GM10266 (cell line): ENCODE measurements around the gene WSCD2.
"Not testable (repeated sequence)": the region's sequence is repeated elsewhere in the genome, so short reads cannot be mapped to it uniquely, and the experiment has no call there.

Experiments
- DNase-seq: peaks from one replicate; pipeline ENCODE4 v3.0.0; 2012; ENCODE audit errors: extremely low spot score
- TF ChIP-seq, protein P1 (sequence below): IDR thresholded peaks from 2 replicates; pipeline ENCODE4 v1.5.1; 2012; ENCODE audit warnings: mild to moderate bottlenecking, low read depth; ENCODE audit not compliant: control insufficient read depth, insufficient read depth; ENCODE audit errors: missing control alignments

The WSCD2 gene

DNA sequence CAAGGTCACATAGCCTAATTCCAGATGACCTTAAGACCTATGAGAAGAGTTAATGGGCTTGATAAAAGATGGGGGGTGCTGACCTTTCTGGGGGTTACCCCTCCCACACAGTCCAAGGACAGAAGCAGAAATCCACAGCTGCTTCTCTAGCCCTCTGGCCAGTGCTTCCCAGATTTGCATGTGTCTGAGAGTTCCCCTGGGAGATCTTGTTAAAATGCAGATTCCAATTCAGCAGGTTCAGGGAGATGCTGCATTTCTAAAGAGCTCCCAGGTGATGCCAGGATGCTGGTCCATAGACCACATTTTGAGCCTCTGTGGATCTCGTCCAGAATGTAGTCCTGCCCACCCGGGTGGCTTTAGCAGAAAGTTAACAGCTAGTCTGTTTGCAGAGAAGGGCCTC, 82.1 kb downstream of the WSCD2 start:
- DNase-seq, result no peak
- TF ChIP-seq, protein P1, sequence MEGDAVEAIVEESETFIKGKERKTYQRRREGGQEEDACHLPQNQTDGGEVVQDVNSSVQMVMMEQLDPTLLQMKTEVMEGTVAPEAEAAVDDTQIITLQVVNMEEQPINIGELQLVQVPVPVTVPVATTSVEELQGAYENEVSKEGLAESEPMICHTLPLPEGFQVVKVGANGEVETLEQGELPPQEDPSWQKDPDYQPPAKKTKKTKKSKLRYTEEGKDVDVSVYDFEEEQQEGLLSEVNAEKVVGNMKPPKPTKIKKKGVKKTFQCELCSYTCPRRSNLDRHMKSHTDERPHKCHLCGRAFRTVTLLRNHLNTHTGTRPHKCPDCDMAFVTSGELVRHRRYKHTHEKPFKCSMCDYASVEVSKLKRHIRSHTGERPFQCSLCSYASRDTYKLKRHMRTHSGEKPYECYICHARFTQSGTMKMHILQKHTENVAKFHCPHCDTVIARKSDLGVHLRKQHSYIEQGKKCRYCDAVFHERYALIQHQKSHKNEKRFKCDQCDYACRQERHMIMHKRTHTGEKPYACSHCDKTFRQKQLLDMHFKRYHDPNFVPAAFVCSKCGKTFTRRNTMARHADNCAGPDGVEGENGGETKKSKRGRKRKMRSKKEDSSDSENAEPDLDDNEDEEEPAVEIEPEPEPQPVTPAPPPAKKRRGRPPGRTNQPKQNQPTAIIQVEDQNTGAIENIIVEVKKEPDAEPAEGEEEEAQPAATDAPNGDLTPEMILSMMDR, result no peak

DNA sequence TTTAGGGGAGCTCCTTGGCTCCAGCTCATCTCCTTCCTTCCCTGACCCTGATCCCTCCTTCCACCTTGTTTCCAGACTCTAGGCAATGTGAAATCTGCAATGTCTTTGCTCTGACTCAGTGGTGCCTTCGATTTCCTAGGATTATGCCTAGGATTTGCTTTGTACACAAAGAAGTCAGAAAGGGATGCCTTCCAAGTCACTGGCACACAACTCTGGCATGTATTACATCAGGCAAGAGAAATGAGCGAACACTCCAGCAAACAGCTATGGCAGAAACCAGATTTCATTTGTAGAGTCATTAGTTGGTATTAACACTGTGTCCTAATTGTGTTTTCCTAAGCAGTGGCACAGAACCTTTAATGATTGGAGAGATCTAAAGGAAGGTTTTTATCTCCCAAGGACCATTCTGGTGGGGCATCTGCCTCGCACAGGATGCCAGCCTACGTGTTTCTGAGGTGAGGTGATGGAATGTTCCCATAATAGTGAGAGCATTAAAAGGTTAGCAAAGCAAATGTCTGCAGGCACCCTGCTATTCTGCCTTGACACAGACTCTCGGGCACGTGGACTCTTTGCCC, 84.9 kb downstream of the WSCD2 start:
- TF ChIP-seq, protein P1, result no peak
- DNase-seq, result no peak

DNA sequence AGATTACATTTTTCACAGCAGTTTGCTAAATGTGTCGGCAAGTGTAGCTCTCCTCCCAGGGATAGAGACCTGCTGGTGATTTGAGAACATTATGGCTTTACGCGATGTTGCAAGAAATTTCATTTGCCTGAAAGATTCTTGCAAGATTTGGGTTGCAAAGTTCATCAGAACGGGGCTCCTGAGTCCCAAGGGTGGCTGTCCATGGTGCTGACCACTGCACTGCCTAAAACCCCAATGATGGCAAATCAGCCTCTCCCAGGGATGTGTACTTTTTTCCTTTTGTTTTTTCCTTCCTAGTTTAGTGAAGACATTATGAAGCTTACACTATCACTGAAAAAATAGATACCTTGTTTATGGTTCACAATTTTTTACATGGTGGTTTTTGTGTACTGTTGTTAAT, 85.4 kb downstream of the WSCD2 start:
- TF ChIP-seq, protein P1, result no peak
- peak; percentile 52 for DNase-seq

DNA sequence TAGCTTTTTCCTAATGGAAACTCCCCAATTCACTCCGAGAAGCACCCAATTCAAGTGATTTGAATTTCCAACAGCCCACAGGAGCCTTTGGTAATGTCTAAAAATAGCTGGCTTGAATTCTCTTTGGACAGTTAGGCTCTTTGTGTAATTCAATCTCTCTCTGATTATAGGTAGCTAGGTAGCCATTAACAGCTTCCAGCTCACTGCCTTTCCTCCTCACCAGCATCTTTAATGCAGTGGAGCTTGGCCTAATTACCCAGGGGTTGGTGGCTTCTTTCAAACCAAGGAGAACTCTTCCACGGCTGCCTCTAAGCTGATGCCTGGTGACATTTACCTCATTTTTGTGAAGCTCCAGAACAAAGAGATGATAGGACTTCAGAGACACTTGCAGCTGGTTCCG, 86.4 kb downstream of the WSCD2 start:
- no peak for DNase-seq
- TF ChIP-seq, protein P1, result no peak

DNA sequence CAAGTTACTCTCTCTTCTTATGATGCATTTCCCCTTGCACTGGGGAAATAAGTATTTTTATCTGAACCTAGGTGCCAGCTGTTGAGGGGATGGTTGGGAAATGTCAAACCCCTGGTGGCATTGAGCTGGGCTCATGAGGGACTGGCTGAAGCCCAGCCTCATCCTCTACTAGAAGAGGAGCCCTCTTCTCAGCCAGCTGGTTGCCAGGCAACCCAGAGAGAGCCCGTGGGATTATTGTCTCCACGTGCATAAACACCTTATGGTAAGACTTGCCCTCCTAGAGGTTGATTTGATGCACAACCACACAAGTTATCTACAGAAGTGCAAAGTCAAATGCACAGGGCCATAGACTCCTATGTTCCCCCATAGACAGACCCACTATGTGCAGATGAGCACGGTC, 89.8 kb downstream of the WSCD2 start:
- TF ChIP-seq, protein P1, result no peak
- no peak for DNase-seq

DNA sequence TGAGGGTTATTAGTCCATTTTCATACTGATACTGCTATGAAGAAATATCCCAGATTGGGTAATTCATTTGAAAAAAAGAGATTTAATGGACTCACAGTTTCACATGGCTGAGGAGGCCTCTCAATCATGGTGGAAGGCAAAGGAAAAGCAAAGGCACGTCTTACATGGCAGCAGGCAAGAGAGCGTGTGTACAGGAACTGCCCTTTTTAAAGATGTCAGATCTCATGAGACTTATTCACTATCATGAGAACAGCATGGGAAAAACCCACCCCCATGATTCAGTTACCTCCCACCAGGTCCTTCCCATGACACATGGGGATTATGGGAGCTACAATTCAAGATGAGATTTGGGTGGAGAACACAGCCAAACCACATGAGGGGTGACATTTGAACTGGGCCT, 96.0 kb downstream of the WSCD2 start:
- DNase-seq, result not testable (repeated sequence)

DNA sequence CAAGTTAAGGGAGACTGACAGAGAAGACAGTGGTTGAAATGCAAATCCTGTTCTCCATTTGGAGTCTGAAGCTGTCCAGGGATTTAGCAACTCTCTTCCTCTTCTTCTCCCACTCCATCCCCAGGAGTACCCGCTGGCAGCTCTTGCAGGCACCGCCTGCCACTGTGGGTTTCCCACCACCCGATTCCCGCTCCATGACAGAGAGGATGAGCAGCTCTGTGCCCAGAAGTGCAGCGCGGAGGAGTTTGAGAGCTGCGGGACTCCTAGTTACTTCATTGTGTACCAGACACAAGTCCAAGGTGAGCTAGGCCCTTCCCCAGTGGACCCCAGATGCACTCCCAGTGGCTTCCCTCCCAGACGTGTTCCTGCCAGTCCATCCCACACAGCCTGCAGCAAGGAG, 97.8 kb downstream of the WSCD2 start:
- TF ChIP-seq, protein P1, result no peak
- DNase-seq, result no peak

DNA sequence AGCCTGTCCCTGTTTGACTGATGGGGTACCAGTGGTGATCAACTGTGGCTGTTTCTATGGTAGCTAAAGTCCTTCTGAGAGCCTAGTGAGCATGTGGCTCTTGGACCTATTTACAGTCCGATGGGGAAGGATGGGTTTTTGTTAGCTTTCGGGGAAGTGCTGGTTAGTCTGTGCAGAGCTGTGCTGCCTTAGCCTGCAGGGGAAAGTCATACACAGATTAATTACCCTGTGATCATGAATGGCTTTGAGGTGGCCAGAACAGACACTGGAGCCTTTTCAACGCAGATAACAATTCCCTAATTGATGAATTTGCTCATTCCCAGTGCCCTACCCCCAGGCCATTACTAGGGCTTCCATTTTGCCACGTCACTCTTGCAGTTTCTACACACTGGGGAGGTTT, 99.7 kb downstream of the WSCD2 start:
- TF ChIP-seq, protein P1, result no peak
- DNase-seq, result no peak
